H9 (cell line): ENCODE measurements around the gene MAP6. TPM values are rescaled to one million over a fixed set of nuclear protein-coding genes. Genes with fewer than 3 reads are reported as not detected.

Experiments used
- DNase-seq: peaks from one replicate; pipeline ENCODE4 v3.0.0-alpha.2; 2017
- H2AFZ ChIP-seq: one replicate; pipeline ENCODE4 v1.6.1; 2013; ENCODE audit warnings: mild to moderate bottlenecking, low read length, control low read depth, moderate library complexity
- H2AK5ac ChIP-seq: 2 replicates; pipeline ENCODE4 v1.6.1; 2013; ENCODE audit warnings: low read length, control low read depth, mixed read lengths; ENCODE audit not compliant: insufficient read length
- H2BK120ac ChIP-seq: one replicate; pipeline ENCODE4 v1.6.1; 2013; ENCODE audit warnings: low read depth, mild to moderate bottlenecking, low read length, control low read depth, inconsistent platforms; ENCODE audit not compliant: poor library complexity, severe bottlenecking
- H2BK12ac ChIP-seq: 2 replicates; pipeline ENCODE4 v1.6.1; 2013; ENCODE audit warnings: low read length, control low read depth, mixed read lengths, low read depth; ENCODE audit not compliant: insufficient read length
- H2BK15ac ChIP-seq: 2 replicates; pipeline ENCODE4 v1.6.1; 2013; ENCODE audit warnings: low read depth, low read length, control low read depth
- H2BK20ac ChIP-seq: one replicate; pipeline ENCODE4 v1.6.1; 2013; ENCODE audit warnings: low read depth, mild to moderate bottlenecking, low read length, control low read depth, inconsistent platforms; ENCODE audit not compliant: poor library complexity, severe bottlenecking
- H2BK5ac ChIP-seq: 2 replicates; pipeline ENCODE4 v1.6.1; 2013; ENCODE audit warnings: low read length, control low read depth, mixed read lengths; ENCODE audit not compliant: insufficient read length
- H3K14ac ChIP-seq: 2 replicates; pipeline ENCODE4 v1.6.1; 2013; ENCODE audit warnings: low read length, control low read depth; ENCODE audit not compliant: insufficient read depth
- H3K18ac ChIP-seq: 2 replicates; pipeline ENCODE4 v1.6.1; 2013; ENCODE audit warnings: low read depth, mild to moderate bottlenecking, mixed read lengths, low read length, control low read depth; ENCODE audit not compliant: insufficient read length
- H3K23ac ChIP-seq: 2 replicates; pipeline ENCODE4 v1.6.1; 2013; ENCODE audit warnings: low read length, control low read depth, mixed read lengths, low read depth; ENCODE audit not compliant: insufficient read length
- H3K23me2 ChIP-seq: 2 replicates; pipeline ENCODE4 v1.6.1; 2013; ENCODE audit warnings: low read depth, mild to moderate bottlenecking, mixed read lengths, low read length, control low read depth; ENCODE audit not compliant: insufficient read length, poor library complexity, severe bottlenecking
- H3K27ac ChIP-seq: 2 replicates; pipeline ENCODE4 v1.5.1; 2013; ENCODE audit warnings: low read length, control low read depth, mixed read lengths, low read depth; ENCODE audit not compliant: insufficient read length
- H3K27me3 ChIP-seq: 2 replicates; pipeline ENCODE4 v1.6.1; 2013; ENCODE audit warnings: low read length, control low read depth, inconsistent platforms; ENCODE audit not compliant: insufficient read depth
- H3K4ac ChIP-seq: 2 replicates; pipeline ENCODE4 v1.6.1; 2013; ENCODE audit warnings: low read depth, mild to moderate bottlenecking, control low read depth, inconsistent platforms, low read length, moderate library complexity
- H3K4me1 ChIP-seq: 2 replicates; pipeline ENCODE4 v1.6.1; 2013; ENCODE audit warnings: low read length, control low read depth, inconsistent platforms; ENCODE audit not compliant: insufficient read depth
- H3K4me2 ChIP-seq: 2 replicates; pipeline ENCODE4 v1.6.1; 2013; ENCODE audit warnings: low read length, control low read depth, mixed read lengths; ENCODE audit not compliant: insufficient read length, insufficient read depth
- H3K56ac ChIP-seq: 2 replicates; pipeline ENCODE4 v1.6.1; 2013; ENCODE audit warnings: low read depth, mild to moderate bottlenecking, mixed read lengths, low read length, control low read depth; ENCODE audit not compliant: insufficient read length
- H3K79me1 ChIP-seq: 2 replicates; pipeline ENCODE4 v1.6.1; 2013; ENCODE audit warnings: low read depth, mild to moderate bottlenecking, moderate library complexity, low read length, control low read depth, inconsistent platforms; ENCODE audit not compliant: insufficient read depth, poor library complexity, severe bottlenecking
- H3K79me2 ChIP-seq: 2 replicates; pipeline ENCODE4 v1.6.1; 2013; ENCODE audit warnings: low read length, control low read depth, inconsistent platforms; ENCODE audit not compliant: insufficient read depth
- H3K9ac ChIP-seq: 2 replicates; pipeline ENCODE4 v1.6.1; 2013; ENCODE audit warnings: low read length, control low read depth, mixed read lengths; ENCODE audit not compliant: insufficient read length; ENCODE audit errors: extremely low read depth
- H3K9me3 ChIP-seq: one replicate; pipeline ENCODE4 v1.6.1; 2013; ENCODE audit warnings: low read depth, low read length, inconsistent platforms; ENCODE audit not compliant: control insufficient read depth
- H3T11ph ChIP-seq: one replicate; pipeline ENCODE4 v1.6.1; 2013; ENCODE audit warnings: mild to moderate bottlenecking, low read length, control low read depth, inconsistent platforms
- H4K20me1 ChIP-seq: one replicate; pipeline ENCODE4 v1.6.1; 2013; ENCODE audit not compliant: control insufficient read depth, insufficient read length, insufficient read depth
- H4K5ac ChIP-seq: 2 replicates; pipeline ENCODE4 v1.6.1; 2013; ENCODE audit warnings: low read depth, mild to moderate bottlenecking, mixed read lengths, low read length, control low read depth; ENCODE audit not compliant: insufficient read length
- H4K8ac ChIP-seq: replicated peaks from 2 replicates; pipeline ENCODE4 v1.6.1; 2013; ENCODE audit warnings: low read length, control low read depth, mixed read lengths, low read depth; ENCODE audit not compliant: insufficient read length
- H4K91ac ChIP-seq: 2 replicates; pipeline ENCODE4 v1.6.1; 2013; ENCODE audit warnings: low read depth, mild to moderate bottlenecking, moderate library complexity, mixed read lengths, low read length, control low read depth; ENCODE audit not compliant: insufficient read length
- H3K27ac Mint-ChIP-seq, 3 experiments: 2 replicates in 2 of 3; 3 replicates in 1 of 3; pipeline ENCODE4 v1.8.0; 2020 to 2021; ENCODE audit warnings: mixed read lengths in 3 of 3, mild to moderate bottlenecking in 1 of 3, moderate library complexity in 1 of 3
- H3K27me3 Mint-ChIP-seq: 2 replicates; pipeline ENCODE4 v1.8.0; 2021; ENCODE audit warnings: low read depth, mild to moderate bottlenecking, moderate library complexity, mixed read lengths
- H3K36me3 Mint-ChIP-seq, 3 experiments: 2 replicates in 2 of 3; 3 replicates in 1 of 3; pipeline ENCODE4 v1.8.0; 2020 to 2021; ENCODE audit warnings: low read depth in 3 of 3, mixed read lengths in 3 of 3; ENCODE audit not compliant: insufficient read depth in 1 of 3
- H3K4me1 Mint-ChIP-seq, 2 experiments: 2 replicates each; pipeline ENCODE4 v1.8.0; 2020; ENCODE audit warnings: mixed read lengths in 2 of 2
- H3K4me3 Mint-ChIP-seq, 2 experiments: 2 replicates in 1 of 2; 3 replicates in 1 of 2; pipeline ENCODE4 v1.8.0; 2020 to 2021; ENCODE audit warnings: mild to moderate bottlenecking in 2 of 2, mixed read lengths in 2 of 2, moderate library complexity in 1 of 2
- H3K9me3 Mint-ChIP-seq, 2 experiments: 2 replicates in 1 of 2; 3 replicates in 1 of 2; pipeline ENCODE4 v1.8.0; 2020; ENCODE audit warnings: mild to moderate bottlenecking in 2 of 2, mixed read lengths in 2 of 2, moderate library complexity in 1 of 2
- WGBS: extraction: QIAGEN DNeasy Blood & Tissue Kit; methylation state at CpG from one replicate; pipeline ENCODE4 v1.1.7; 2013; ENCODE audit warnings: missing lambda C conversion rate, low lambda C conversion rate, mixed read lengths; ENCODE audit not compliant: insufficient read length; ENCODE audit errors: extremely low coverage; 5-methylcytosine and 5-hydroxymethylcytosine counted together
- total RNA-seq: library from RNA; stranded (reverse); gene quantifications from 2 replicates; pipeline ENCODE4 v1.2.1, GENCODE V29; 2021
- TF ChIP-seq, protein P1 (sequence below): fragments of 200-600 bp; sonication (generic); conservative IDR thresholded peaks from 3 replicates; pipeline ENCODE4 v1.8.0; 2021; ENCODE audit warnings: antibody characterized with exemption, mild to moderate bottlenecking

The MAP6 gene
- total RNA-seq, 1 experiment from 2014 or later, result 0.77 TPM

DNA sequence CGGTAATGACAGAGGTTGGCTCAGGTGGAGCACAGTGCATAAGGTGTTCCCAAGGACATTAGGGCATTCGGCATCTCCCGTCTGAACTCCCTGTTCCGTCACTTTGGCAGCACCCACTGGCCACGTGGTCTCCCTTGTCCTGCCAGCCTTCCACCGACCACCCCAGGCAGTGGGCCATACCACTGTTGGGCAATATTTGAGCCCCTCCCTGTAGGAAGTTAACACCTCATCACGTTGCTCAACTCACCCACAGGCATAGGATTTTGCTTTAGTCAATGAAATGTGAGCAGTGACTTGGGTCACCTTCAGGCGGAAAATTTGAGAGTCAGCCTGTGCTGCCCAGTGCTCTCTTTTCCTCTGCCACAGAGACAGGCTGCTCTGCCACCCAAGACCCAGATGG is 62.7 kb downstream of the MAP6 start:
- Histone ChIP-seq H3K79me1 (no peaks in the 10 kb centered on the region), H2BK5ac (no peak overlapping the region), H4K91ac (no peak overlapping the region), H2BK20ac (no peak overlapping the region), H3K9ac (no peak overlapping the region), H3K23ac (no peak overlapping the region), H3K27ac (no peak overlapping the region), H3K4me2 (no peak overlapping the region), H3K14ac (no peak overlapping the region), H3K4ac (no peak overlapping the region), H3K56ac (no peak overlapping the region), H3K79me2 (no peaks in the 10 kb centered on the region), H2BK15ac (no peak overlapping the region), H3K23me2 (no peaks in the 10 kb centered on the region), H4K20me1 (no peaks in the 10 kb centered on the region), H2AK5ac (no peak overlapping the region), H4K8ac (no peak overlapping the region), H2AFZ (no peak overlapping the region), H3T11ph (no peak overlapping the region), H2BK120ac (no peak overlapping the region), H4K5ac (no peak overlapping the region), H2BK12ac (no peak overlapping the region), H3K27me3 (no peaks in the 10 kb centered on the region), H3K9me3 (no peaks in the 10 kb centered on the region), H3K18ac (no peak overlapping the region), H3K4me1 (no peaks in the 10 kb centered on the region)
- no peak for DNase-seq
- TF ChIP-seq, protein P1, sequence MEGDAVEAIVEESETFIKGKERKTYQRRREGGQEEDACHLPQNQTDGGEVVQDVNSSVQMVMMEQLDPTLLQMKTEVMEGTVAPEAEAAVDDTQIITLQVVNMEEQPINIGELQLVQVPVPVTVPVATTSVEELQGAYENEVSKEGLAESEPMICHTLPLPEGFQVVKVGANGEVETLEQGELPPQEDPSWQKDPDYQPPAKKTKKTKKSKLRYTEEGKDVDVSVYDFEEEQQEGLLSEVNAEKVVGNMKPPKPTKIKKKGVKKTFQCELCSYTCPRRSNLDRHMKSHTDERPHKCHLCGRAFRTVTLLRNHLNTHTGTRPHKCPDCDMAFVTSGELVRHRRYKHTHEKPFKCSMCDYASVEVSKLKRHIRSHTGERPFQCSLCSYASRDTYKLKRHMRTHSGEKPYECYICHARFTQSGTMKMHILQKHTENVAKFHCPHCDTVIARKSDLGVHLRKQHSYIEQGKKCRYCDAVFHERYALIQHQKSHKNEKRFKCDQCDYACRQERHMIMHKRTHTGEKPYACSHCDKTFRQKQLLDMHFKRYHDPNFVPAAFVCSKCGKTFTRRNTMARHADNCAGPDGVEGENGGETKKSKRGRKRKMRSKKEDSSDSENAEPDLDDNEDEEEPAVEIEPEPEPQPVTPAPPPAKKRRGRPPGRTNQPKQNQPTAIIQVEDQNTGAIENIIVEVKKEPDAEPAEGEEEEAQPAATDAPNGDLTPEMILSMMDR, result no peak
- peaks cover 10 to 18% of the 10 kb centered on the region in 2 experiments for H3K4me1 Mint-ChIP-seq
- no CpG with 5 or more reads among the region's 8 CpGs for WGBS
- H3K27me3 Mint-ChIP-seq, result peaks cover 15% of the 10 kb centered on the region
- H3K9me3 Mint-ChIP-seq, result no peaks in the 10 kb centered on the region
- H3K36me3 Mint-ChIP-seq, result no peaks in the 10 kb centered on the region; a peak in 1 of 7 replicates
- H3K4me3 Mint-ChIP-seq, result no peak overlapping the region
- H3K27ac Mint-ChIP-seq, result no peak overlapping the region
